Left renal cortex interstitium (tissue), 4 donors: ENCODE results near the gene UNC5C. TPM values are rescaled to one million over a fixed set of nuclear protein-coding genes. Genes with fewer than 3 reads are reported as not detected.

Experiments
- DNase-seq, 4 donors: peaks; one replicate each; pipeline ENCODE4 v3.0.0-alpha.2; 2013; ENCODE audit warnings: low read depth in 4 of 4, low spot score in 2 of 4, missing footprints in 1 of 4
- polyA plus RNA-seq, 4 donors: library from polyadenylated mRNA; unstranded; fragments of 120-200 nt; gene quantifications; one replicate each; pipeline ENCODE4 v1.2.1, GENCODE V29; 2013; ENCODE audit not compliant: insufficient read length in 4 of 4

The UNC5C gene
- polyA plus RNA-seq, 4 donors = 32.4 to 42.3 (median 37.0) TPM

- no peak for DNase-seq
Measured at GRCh38 chr4:95410387-95410977, 138.3 kb downstream of the UNC5C start.

- DNase-seq = no peak
Measured at GRCh38 chr4:95409750-95410149, 139.0 kb downstream of the UNC5C start.

- DNase-seq = no peak
Measured at GRCh38 chr4:95409127-95409526, 139.6 kb downstream of the UNC5C start.

GRCh38 chr4:95402299-95402698 lies 146.5 kb downstream of the UNC5C start:
- DNase-seq = no peak

GRCh38 chr4:95398217-95398616 lies 150.6 kb downstream of the UNC5C start:
- no peak for DNase-seq

- DNase-seq = no peak
Measured at GRCh38 chr4:95394752-95395306, 153.9 kb downstream of the UNC5C start.

- DNase-seq = no peak
Measured at GRCh38 chr4:95393821-95394220, 155.0 kb downstream of the UNC5C start.

GRCh38 chr4:95388911-95389310 lies 159.9 kb downstream of the UNC5C start:
- peak in 1 of 4 donors; percentile 32 for DNase-seq

- DNase-seq = no peak
Measured at GRCh38 chr4:95387719-95388118, 161.1 kb downstream of the UNC5C start.

GRCh38 chr4:95386410-95386809 lies 162.4 kb downstream of the UNC5C start:
- no peak for DNase-seq

GRCh38 chr4:95381843-95382580 lies 166.8 kb downstream of the UNC5C start:
- DNase-seq = no peak

GRCh38 chr4:95379633-95380032 lies 169.1 kb downstream of the UNC5C start:
- DNase-seq = no peak

- DNase-seq = no peak
Measured at GRCh38 chr4:95377366-95377900, 171.3 kb downstream of the UNC5C start.

- DNase-seq = no peak
Measured at GRCh38 chr4:95371476-95372224, 177.1 kb downstream of the UNC5C start.

GRCh38 chr4:95367824-95368223 lies 180.9 kb downstream of the UNC5C start:
- DNase-seq = no peak

- no peak for DNase-seq
Measured at GRCh38 chr4:95363966-95364365, 184.8 kb downstream of the UNC5C start.

GRCh38 chr4:95363559-95363925 lies 185.2 kb downstream of the UNC5C start:
- DNase-seq = no peak

GRCh38 chr4:95362906-95363558 lies 185.7 kb downstream of the UNC5C start:
- no peak for DNase-seq

- DNase-seq = no peak
Measured at GRCh38 chr4:95362066-95362465, 186.7 kb downstream of the UNC5C start.

GRCh38 chr4:95361696-95361965 lies 187.1 kb downstream of the UNC5C start:
- no peak for DNase-seq
